Muscle layer of duodenum (tissue), 2 donors: ENCODE results near the gene PRKCA.

Source experiments
- H3K27ac ChIP-seq: one replicate; pipeline ENCODE4 v1.7.0; 2013; ENCODE audit warnings: mild to moderate bottlenecking, low read length
- H3K27me3 ChIP-seq: one replicate; pipeline ENCODE4 v1.7.0; 2013; ENCODE audit warnings: low read depth, mild to moderate bottlenecking, control low read depth, low read length
- H3K36me3 ChIP-seq, 2 donors: one replicate each; pipeline ENCODE4 v1.7.0; 2013; ENCODE audit warnings: low read length in 2 of 2, control low read depth in 1 of 2, mild to moderate bottlenecking in 1 of 2; ENCODE audit not compliant: insufficient read depth in 2 of 2, control insufficient read depth in 1 of 2
- H3K4me1 ChIP-seq, 2 donors: one replicate each; pipeline ENCODE4 v1.7.0; 2013; ENCODE audit warnings: low read length in 2 of 2, mild to moderate bottlenecking in 2 of 2, control low read depth in 1 of 2, moderate library complexity in 1 of 2; ENCODE audit not compliant: insufficient read depth in 2 of 2, control insufficient read depth in 1 of 2
- H3K4me3 ChIP-seq, 2 donors: one replicate each; pipeline ENCODE4 v1.7.0; 2013; ENCODE audit warnings: low read length in 2 of 2, low read depth in 1 of 2, mild to moderate bottlenecking in 1 of 2
- H3K9me3 ChIP-seq, 2 donors: one replicate each; pipeline ENCODE4 v1.7.0; 2013; ENCODE audit warnings: low read length in 2 of 2, control low read depth in 1 of 2, mild to moderate bottlenecking in 1 of 2; ENCODE audit not compliant: control insufficient read depth in 1 of 2
- donor health status: healthy.

The PRKCA gene

GRCh38 chr17:66432996-66433551 lies 130.7 kb downstream of the PRKCA start:
- H3K4me1 ChIP-seq, result peaks cover 10 to 34% of the 10 kb centered on the region in 2 donors
- H3K9me3 ChIP-seq, result no peaks in the 10 kb centered on the region
- H3K4me3 ChIP-seq, result no peak overlapping the region
- no peak overlapping the region for H3K27ac ChIP-seq
- no peaks in the 10 kb centered on the region for H3K36me3 ChIP-seq
- H3K27me3 ChIP-seq, result no peaks in the 10 kb centered on the region

GRCh38 chr17:66435182-66435581 lies 132.8 kb downstream of the PRKCA start:
- Histone ChIP-seq H3K9me3 (no peaks in the 10 kb centered on the region), H3K4me1 (peaks cover 10 to 37% of the 10 kb centered on the region in 2 donors), H3K4me3 (no peak overlapping the region), H3K27ac (no peak overlapping the region), H3K36me3 (no peaks in the 10 kb centered on the region), H3K27me3 (no peaks in the 10 kb centered on the region)

- Histone ChIP-seq H3K36me3 (no peaks in the 10 kb centered on the region), H3K9me3 (no peaks in the 10 kb centered on the region), H3K27me3 (no peaks in the 10 kb centered on the region), H3K4me3 (no peak overlapping the region), H3K27ac (no peak overlapping the region), H3K4me1 (peaks cover 4 to 23% of the 10 kb centered on the region in 2 donors)
Observed at GRCh38 chr17:66436631-66437030, 134.2 kb downstream of the PRKCA start.

GRCh38 chr17:66437476-66438026 lies 135.1 kb downstream of the PRKCA start:
- Histone ChIP-seq H3K9me3 (no peaks in the 10 kb centered on the region), H3K4me3 (no peak overlapping the region), H3K4me1 (peaks cover 4 to 21% of the 10 kb centered on the region in 2 donors), H3K36me3 (no peaks in the 10 kb centered on the region), H3K27ac (no peak overlapping the region), H3K27me3 (no peaks in the 10 kb centered on the region)

- Histone ChIP-seq H3K4me3 (no peak overlapping the region), H3K36me3 (no peaks in the 10 kb centered on the region), H3K27ac (no peak overlapping the region), H3K27me3 (no peaks in the 10 kb centered on the region), H3K4me1 (peaks cover 4 to 16% of the 10 kb centered on the region in 2 donors), H3K9me3 (no peaks in the 10 kb centered on the region)
Observed at GRCh38 chr17:66438101-66438500, 135.7 kb downstream of the PRKCA start.

- Histone ChIP-seq H3K4me1 (peaks cover 0 to 13% of the 10 kb centered on the region in 2 donors), H3K27me3 (no peaks in the 10 kb centered on the region), H3K9me3 (no peaks in the 10 kb centered on the region), H3K36me3 (no peaks in the 10 kb centered on the region), H3K4me3 (no peak overlapping the region), H3K27ac (no peak overlapping the region)
Observed at GRCh38 chr17:66441101-66441661, 138.8 kb downstream of the PRKCA start.

- H3K9me3 ChIP-seq, result no peaks in the 10 kb centered on the region
- peaks cover 0 to 8% of the 10 kb centered on the region in 2 donors for H3K4me1 ChIP-seq
- no peak overlapping the region for H3K4me3 ChIP-seq
- H3K36me3 ChIP-seq, result no peaks in the 10 kb centered on the region
- no peak overlapping the region for H3K27ac ChIP-seq
- H3K27me3 ChIP-seq, result no peaks in the 10 kb centered on the region
Observed at GRCh38 chr17:66443166-66443565, 140.8 kb downstream of the PRKCA start.

GRCh38 chr17:66443606-66444005 lies 141.2 kb downstream of the PRKCA start:
- Histone ChIP-seq H3K36me3 (no peaks in the 10 kb centered on the region), H3K27ac (no peak overlapping the region), H3K9me3 (no peaks in the 10 kb centered on the region), H3K27me3 (no peaks in the 10 kb centered on the region), H3K4me1 (peaks cover 0 to 6% of the 10 kb centered on the region in 2 donors), H3K4me3 (no peak overlapping the region)

GRCh38 chr17:66444031-66444430 lies 141.6 kb downstream of the PRKCA start:
- Histone ChIP-seq H3K36me3 (no peaks in the 10 kb centered on the region), H3K4me3 (no peak overlapping the region), H3K4me1 (peaks cover 0 to 6% of the 10 kb centered on the region in 2 donors), H3K9me3 (no peaks in the 10 kb centered on the region), H3K27ac (no peak overlapping the region), H3K27me3 (no peaks in the 10 kb centered on the region)

GRCh38 chr17:66445229-66445628 lies 142.8 kb downstream of the PRKCA start:
- no peak overlapping the region for H3K4me3 ChIP-seq
- H3K27me3 ChIP-seq, result no peaks in the 10 kb centered on the region
- H3K36me3 ChIP-seq, result no peaks in the 10 kb centered on the region
- H3K9me3 ChIP-seq, result no peaks in the 10 kb centered on the region
- H3K4me1 ChIP-seq, result peaks cover 0 to 6% of the 10 kb centered on the region in 2 donors
- H3K27ac ChIP-seq, result no peak overlapping the region

- no peak overlapping the region for H3K4me3 ChIP-seq
- H3K27me3 ChIP-seq, result no peaks in the 10 kb centered on the region
- peaks cover 3 to 6% of the 10 kb centered on the region in 2 donors for H3K4me1 ChIP-seq
- no peak overlapping the region for H3K27ac ChIP-seq
- H3K9me3 ChIP-seq, result no peaks in the 10 kb centered on the region
- no peaks in the 10 kb centered on the region for H3K36me3 ChIP-seq
Observed at GRCh38 chr17:66446419-66446818, 144.0 kb downstream of the PRKCA start.

- Histone ChIP-seq H3K4me3 (no peak overlapping the region), H3K4me1 (peaks cover 3 to 4% of the 10 kb centered on the region in 2 donors), H3K9me3 (no peaks in the 10 kb centered on the region), H3K27me3 (no peaks in the 10 kb centered on the region), H3K27ac (no peak overlapping the region), H3K36me3 (no peaks in the 10 kb centered on the region)
Observed at GRCh38 chr17:66447159-66447558, 144.7 kb downstream of the PRKCA start.
